ENCODE measurements around the gene TBXAS1. TPM values are rescaled to one million over a fixed set of nuclear protein-coding genes. Genes with fewer than 3 reads are reported as not detected.

TBXAS1 gene
- total and polyA plus RNA-seq, 4 donors = 4.1 to 22.4 (median 12.2) TPM

- Histone ChIP-seq H3K36me3 (ENCODE audit: control insufficient read depth in 4 of 4, insufficient read depth in 3 of 4, low read depth in 1 of 4, low read length in 3 of 4) (no peaks in the 10 kb centered on the region), H3K27ac (ENCODE audit: low read depth in 1 of 2, low read length in 2 of 2) (no peak overlapping the region), H3K4me3 (ENCODE audit: low read depth in 1 of 3, low read length in 3 of 3) (no peak overlapping the region), H3K27me3 (ENCODE audit: control insufficient read depth in 4 of 4, insufficient read depth in 4 of 4, low read length in 3 of 4) (no peaks in the 10 kb centered on the region), H3K4me1 (ENCODE audit: control insufficient read depth in 4 of 4, insufficient read depth in 4 of 4, low read length in 3 of 4) (no peaks in the 10 kb centered on the region), H3K9ac (ENCODE audit: low read depth in 1 of 2, low read length in 2 of 2) (no peak overlapping the region), H3K9me3 (ENCODE audit: control insufficient read depth in 4 of 4, low read length in 3 of 4) (no peaks in the 10 kb centered on the region)
- no peak for DNase-seq (ENCODE audit: low spot score)
- TF ChIP-seq RAD21 (IDR thresholded peaks at IDR 0.05) = no peak
- WGBS = 71% methylated on average over 2 of the region's 2 CpGs
These were observed 29.5 kb upstream of the TBXAS1 start for GRCh38 chr7:139799586-139799985.

GRCh38 chr7:139804571-139804970 is 24.5 kb upstream of the TBXAS1 start:
- no peak for DNase-seq (ENCODE audit: low spot score)
- Histone ChIP-seq H3K4me3 (ENCODE audit: low read depth in 1 of 3, low read length in 3 of 3) (no peak overlapping the region), H3K27ac (ENCODE audit: low read depth in 1 of 2, low read length in 2 of 2) (no peak overlapping the region), H3K9me3 (ENCODE audit: control insufficient read depth in 4 of 4, low read length in 3 of 4) (no peaks in the 10 kb centered on the region), H3K4me1 (ENCODE audit: control insufficient read depth in 4 of 4, insufficient read depth in 4 of 4, low read length in 3 of 4) (peaks cover 0 to 6% (median 0%) of the 10 kb centered on the region in 4 donors), H3K27me3 (ENCODE audit: control insufficient read depth in 4 of 4, insufficient read depth in 4 of 4, low read length in 3 of 4) (no peaks in the 10 kb centered on the region), H3K9ac (ENCODE audit: low read depth in 1 of 2, low read length in 2 of 2) (no peak overlapping the region), H3K36me3 (ENCODE audit: control insufficient read depth in 4 of 4, insufficient read depth in 3 of 4, low read depth in 1 of 4, low read length in 3 of 4) (no peaks in the 10 kb centered on the region)
- TF ChIP-seq JUND (IDR thresholded peaks at IDR 0.05) (no peak), RXRA (IDR thresholded peaks at IDR 0.05) (no peak), NR2F2 (IDR thresholded peaks at IDR 0.05) (no peak), ZBTB33 (IDR thresholded peaks at IDR 0.05) (no peak), FOXA1 (IDR thresholded peaks at IDR 0.05) (no peak), HNF4A (conservative IDR thresholded peaks at IDR 0.05) (no peak), EGR1 (IDR thresholded peaks at IDR 0.05; ENCODE audit: low read depth in 2 of 2) (no peak), REST (IDR thresholded peaks at IDR 0.05) (no peak), HNF4G (IDR thresholded peaks at IDR 0.05) (no peak), YY1 (IDR thresholded peaks at IDR 0.05) (no peak), CTCF (IDR thresholded peaks at IDR 0.05; ENCODE audit: low read depth, low read length, missing input control) (no peak), SP1 (IDR thresholded peaks at IDR 0.05) (no peak), MAX (IDR thresholded peaks at IDR 0.05) (no peak), TAF1 (conservative IDR thresholded peaks at IDR 0.05) (no peak), FOXA2 (IDR thresholded peaks at IDR 0.05) (no peak), ATF3 (IDR thresholded peaks at IDR 0.05) (no peak), GABPA (IDR thresholded peaks at IDR 0.05 in 1 of 2, conservative IDR thresholded peaks at IDR 0.05 in 1 of 2) (no peak)
- 93% methylated on average over 1 of the region's 1 CpG for WGBS

Measured in liver (tissue), 9 donors.